Type B pancreatic cell (in vitro differentiated cells): Measurements from ENCODE around the gene SNX9. TPM values are rescaled to one million over a fixed set of nuclear protein-coding genes. Genes with fewer than 3 reads are reported as not detected.
"Not testable (repeated sequence)": the region's sequence is repeated elsewhere in the genome, so short reads cannot be mapped to it uniquely, and the experiment has no call there.

Experiments used
- DNase-seq: peaks from one replicate; pipeline ENCODE4 v3.0.0; 2021; ENCODE audit warnings: mixed read lengths; ENCODE audit not compliant: unreplicated experiment; ENCODE audit errors: extremely low spot score
- H3K27ac Mint-ChIP-seq: 2 replicates; pipeline ENCODE4 v1.8.0; 2021; ENCODE audit warnings: mild to moderate bottlenecking, mixed read lengths
- H3K27me3 Mint-ChIP-seq: 2 replicates; pipeline ENCODE4 v1.8.0; 2021; ENCODE audit warnings: mixed read lengths
- H3K36me3 Mint-ChIP-seq: 2 replicates; pipeline ENCODE4 v1.8.0; 2021; ENCODE audit warnings: mixed read lengths
- H3K4me1 Mint-ChIP-seq: one replicate; pipeline ENCODE4 v1.8.0; 2021; ENCODE audit warnings: mixed read lengths; ENCODE audit not compliant: unreplicated experiment
- H3K4me3 Mint-ChIP-seq: 2 replicates; pipeline ENCODE4 v1.8.0; 2021; ENCODE audit warnings: mild to moderate bottlenecking, mixed read lengths
- H3K9me3 Mint-ChIP-seq: 2 replicates; pipeline ENCODE4 v1.8.0; 2021; ENCODE audit warnings: mixed read lengths
- CTCF ChIP-seq: fragments of 200-600 bp; sonication (generic); conservative IDR thresholded peaks from 2 replicates; pipeline ENCODE4 v1.5.0; 2021; ENCODE audit warnings: antibody characterized with exemption, mild to moderate bottlenecking
- total RNA-seq: library from RNA; stranded (reverse); gene quantifications from 2 replicates; pipeline ENCODE4 v1.2.1, GENCODE V29; 2021; ENCODE audit warnings: low replicate concordance

Gene SNX9
- total RNA-seq, 1 donor from 2014 or later: 23.2 TPM

GRCh38 chr6:157898169-157898568, 75.1 kb downstream of the SNX9 start:
- DNase-seq: no peak
- no peaks in the 10 kb centered on the region for H3K9me3 Mint-ChIP-seq
- H3K4me3 Mint-ChIP-seq: no peak overlapping the region
- TF ChIP-seq CTCF: no peak
- no peak overlapping the region for H3K27ac Mint-ChIP-seq
- peaks cover 15% of the 10 kb centered on the region for H3K36me3 Mint-ChIP-seq
- peaks cover 18% of the 10 kb centered on the region for H3K4me1 Mint-ChIP-seq
- H3K27me3 Mint-ChIP-seq: no peaks in the 10 kb centered on the region

- no peak overlapping the region for H3K4me3 Mint-ChIP-seq
- no peaks in the 10 kb centered on the region for H3K27me3 Mint-ChIP-seq
- H3K9me3 Mint-ChIP-seq: no peaks in the 10 kb centered on the region
- H3K36me3 Mint-ChIP-seq: peaks cover 15% of the 10 kb centered on the region
- peaks cover 18% of the 10 kb centered on the region for H3K4me1 Mint-ChIP-seq
- no peak overlapping the region for H3K27ac Mint-ChIP-seq
- no peak for TF ChIP-seq CTCF
- DNase-seq: no peak
Measured at GRCh38 chr6:157898640-157899039, 75.6 kb downstream of the SNX9 start.

- Mint-ChIP-seq H3K36me3 (peaks cover 15% of the 10 kb centered on the region), H3K4me1 (peaks cover 18% of the 10 kb centered on the region), H3K27ac (peak overlapping the region; percentile 50)
- H3K27me3 Mint-ChIP-seq, H3K9me3 Mint-ChIP-seq, DNase-seq, H3K4me3 Mint-ChIP-seq: not testable (repeated sequence)
Measured at GRCh38 chr6:157900262-157900661, 77.2 kb downstream of the SNX9 start.

GRCh38 chr6:157900751-157901150, 77.7 kb downstream of the SNX9 start:
- H3K27ac Mint-ChIP-seq: peak overlapping the region; percentile 50
- H3K27me3 Mint-ChIP-seq: not testable (repeated sequence)

GRCh38 chr6:157904999-157905398, 82.0 kb downstream of the SNX9 start:
- no peak for DNase-seq
- H3K27ac Mint-ChIP-seq: no peak overlapping the region
- H3K36me3 Mint-ChIP-seq: peaks cover 19% of the 10 kb centered on the region

More at GRCh38 chr6:157900751-157901150, 77.7 kb downstream of the SNX9 start:
- not testable (repeated sequence) for H3K4me3 Mint-ChIP-seq, H3K9me3 Mint-ChIP-seq, DNase-seq
- Mint-ChIP-seq H3K4me1 (peaks cover 18% of the 10 kb centered on the region), H3K36me3 (peaks cover 15% of the 10 kb centered on the region)

GRCh38 chr6:157905590-157906342, 82.7 kb downstream of the SNX9 start:
- no peaks in the 10 kb centered on the region for H3K9me3 Mint-ChIP-seq
- DNase-seq: no peak
- no peak overlapping the region for H3K4me3 Mint-ChIP-seq
- H3K27me3 Mint-ChIP-seq: no peaks in the 10 kb centered on the region
- TF ChIP-seq CTCF: no peak
- no peak overlapping the region for H3K27ac Mint-ChIP-seq
- peaks cover 10% of the 10 kb centered on the region for H3K4me1 Mint-ChIP-seq
- H3K36me3 Mint-ChIP-seq: peaks cover 22% of the 10 kb centered on the region

More at GRCh38 chr6:157904999-157905398, 82.0 kb downstream of the SNX9 start:
- H3K27me3 Mint-ChIP-seq: no peaks in the 10 kb centered on the region
- H3K4me1 Mint-ChIP-seq: peaks cover 15% of the 10 kb centered on the region
- no peak for TF ChIP-seq CTCF
- H3K9me3 Mint-ChIP-seq: no peaks in the 10 kb centered on the region
- no peak overlapping the region for H3K4me3 Mint-ChIP-seq
